ENCODE measurements around the gene TOP2A.

Gene TOP2A

DNA sequence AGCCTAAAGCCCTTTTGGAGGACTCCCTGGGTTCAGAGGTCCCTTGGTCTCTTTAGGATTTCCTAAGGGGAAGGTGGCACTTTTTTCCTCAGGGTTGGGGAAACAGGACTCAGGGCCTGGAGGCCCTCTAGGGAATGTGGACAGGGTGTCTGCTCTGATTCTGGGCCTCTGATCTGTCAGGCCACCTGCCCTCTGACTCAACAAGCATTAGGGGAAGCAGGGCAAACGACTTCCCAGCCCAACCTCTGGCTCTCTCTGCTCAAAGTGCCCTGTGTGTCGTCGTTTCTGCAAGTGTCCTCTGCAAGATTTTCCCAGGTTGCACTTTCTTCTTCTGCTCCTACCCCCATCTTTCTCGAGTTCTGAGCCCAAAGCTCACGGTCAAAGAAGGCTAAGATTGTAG, 18.9 kb upstream of the TOP2A start:
- H3K4me2 ChIP-seq (ENCODE audit: insufficient read depth, low read length), result no peak overlapping the region
- no peaks in the 10 kb centered on the region for H3K79me2 ChIP-seq (ENCODE audit: insufficient read depth, low read length)
- H3K9me3 ChIP-seq (ENCODE audit: insufficient read depth, low read length, severe bottlenecking), result no peaks in the 10 kb centered on the region
- no peak overlapping the region for H3K4me3 ChIP-seq (ENCODE audit: low read depth in 1 of 2, low read length in 2 of 2)
- H3K4me1 ChIP-seq (ENCODE audit: insufficient read depth, low read length), result peaks cover 7% of the 10 kb centered on the region
- DNase-seq (no peak), ATAC-seq (ENCODE audit: insufficient read depth, low read depth) (no peak)
- H2AFZ ChIP-seq (ENCODE audit: low read depth, low read length), result no peak overlapping the region
- no peak overlapping the region for H3K27ac ChIP-seq (ENCODE audit: low read length)
- no peaks in the 10 kb centered on the region for H3K27me3 ChIP-seq (ENCODE audit: insufficient read depth, low read length, poor library complexity)
- no peak overlapping the region for H3K9ac ChIP-seq (ENCODE audit: low read depth, low read length)
- no peaks in the 10 kb centered on the region for H4K20me1 ChIP-seq (ENCODE audit: insufficient read depth, low read length)
- TF ChIP-seq, protein P1, sequence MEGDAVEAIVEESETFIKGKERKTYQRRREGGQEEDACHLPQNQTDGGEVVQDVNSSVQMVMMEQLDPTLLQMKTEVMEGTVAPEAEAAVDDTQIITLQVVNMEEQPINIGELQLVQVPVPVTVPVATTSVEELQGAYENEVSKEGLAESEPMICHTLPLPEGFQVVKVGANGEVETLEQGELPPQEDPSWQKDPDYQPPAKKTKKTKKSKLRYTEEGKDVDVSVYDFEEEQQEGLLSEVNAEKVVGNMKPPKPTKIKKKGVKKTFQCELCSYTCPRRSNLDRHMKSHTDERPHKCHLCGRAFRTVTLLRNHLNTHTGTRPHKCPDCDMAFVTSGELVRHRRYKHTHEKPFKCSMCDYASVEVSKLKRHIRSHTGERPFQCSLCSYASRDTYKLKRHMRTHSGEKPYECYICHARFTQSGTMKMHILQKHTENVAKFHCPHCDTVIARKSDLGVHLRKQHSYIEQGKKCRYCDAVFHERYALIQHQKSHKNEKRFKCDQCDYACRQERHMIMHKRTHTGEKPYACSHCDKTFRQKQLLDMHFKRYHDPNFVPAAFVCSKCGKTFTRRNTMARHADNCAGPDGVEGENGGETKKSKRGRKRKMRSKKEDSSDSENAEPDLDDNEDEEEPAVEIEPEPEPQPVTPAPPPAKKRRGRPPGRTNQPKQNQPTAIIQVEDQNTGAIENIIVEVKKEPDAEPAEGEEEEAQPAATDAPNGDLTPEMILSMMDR (IDR thresholded peaks at IDR 0.05; ENCODE audit: borderline replicate concordance, extremely low read depth, low read length, poor library complexity, severe bottlenecking), result no peak
- TF ChIP-seq EZH2 (IDR thresholded peaks at IDR 0.05; ENCODE audit: borderline replicate concordance, low read depth, low read length, severe bottlenecking), result no peak
- H3K36me3 ChIP-seq (ENCODE audit: insufficient read depth, low read length), result no peaks in the 10 kb centered on the region

DNA sequence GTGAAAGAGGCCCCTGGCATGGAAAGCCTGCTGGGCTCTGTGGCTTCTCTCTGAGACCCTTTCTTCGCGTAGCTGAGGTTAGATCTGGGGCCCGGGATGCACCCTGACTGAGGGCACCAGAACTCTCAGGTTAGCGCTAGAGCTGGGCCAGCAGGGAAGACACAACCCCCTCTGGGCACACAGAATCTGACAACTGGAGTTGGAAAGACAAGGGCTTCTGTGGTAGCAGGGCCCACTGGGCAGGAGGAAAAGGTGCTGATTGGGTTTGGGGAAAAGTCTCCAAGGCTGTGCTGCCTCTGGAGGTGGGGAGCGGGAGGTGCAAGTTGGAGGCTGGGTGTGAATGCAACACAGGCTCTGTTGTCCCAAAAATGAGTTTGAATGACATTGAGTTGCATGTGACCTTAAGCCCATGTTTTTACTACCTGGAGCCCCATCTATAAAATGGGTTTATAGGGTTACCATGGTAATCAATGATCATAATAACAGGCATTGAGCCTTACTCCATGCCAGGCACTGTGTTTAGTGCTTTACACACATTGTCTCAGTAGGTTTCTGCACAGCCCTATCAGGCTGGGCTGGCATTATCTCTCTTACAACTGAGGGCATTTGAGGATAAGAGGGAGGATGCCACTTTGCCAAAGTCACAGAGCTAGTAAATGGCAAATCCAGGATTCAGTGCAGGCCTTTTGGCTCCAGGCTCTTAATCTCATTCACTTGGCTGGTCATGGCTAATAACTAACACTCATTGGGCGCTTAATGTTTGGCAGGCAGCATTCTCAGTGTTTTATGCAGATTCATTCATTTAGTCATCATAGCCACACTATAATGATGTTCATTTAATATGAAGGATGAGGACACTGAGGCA, 16.1 kb upstream of the TOP2A start:
- Histone ChIP-seq H3K4me1 (ENCODE audit: insufficient read depth, low read length) (peaks cover 7% of the 10 kb centered on the region), H3K27me3 (ENCODE audit: insufficient read depth, low read length, poor library complexity) (no peaks in the 10 kb centered on the region), H4K20me1 (ENCODE audit: insufficient read depth, low read length) (no peaks in the 10 kb centered on the region), H3K4me2 (ENCODE audit: insufficient read depth, low read length) (no peak overlapping the region), H3K9ac (ENCODE audit: low read depth, low read length) (no peak overlapping the region), H3K4me3 (ENCODE audit: low read depth in 1 of 2, low read length in 2 of 2) (no peak overlapping the region), H2AFZ (ENCODE audit: low read depth, low read length) (no peak overlapping the region), H3K27ac (ENCODE audit: low read length) (no peak overlapping the region), H3K36me3 (ENCODE audit: insufficient read depth, low read length) (no peaks in the 10 kb centered on the region), H3K9me3 (ENCODE audit: insufficient read depth, low read length, severe bottlenecking) (no peaks in the 10 kb centered on the region), H3K79me2 (ENCODE audit: insufficient read depth, low read length) (no peaks in the 10 kb centered on the region)
- ATAC-seq (ENCODE audit: insufficient read depth, low read depth) (peak; percentile 83), DNase-seq (peak; percentile 51)
- no peak for TF ChIP-seq EZH2 (IDR thresholded peaks at IDR 0.05; ENCODE audit: borderline replicate concordance, low read depth, low read length, severe bottlenecking)
- TF ChIP-seq, protein P1 (IDR thresholded peaks at IDR 0.05; ENCODE audit: borderline replicate concordance, extremely low read depth, low read length, poor library complexity, severe bottlenecking), result peak; percentile 70

DNA sequence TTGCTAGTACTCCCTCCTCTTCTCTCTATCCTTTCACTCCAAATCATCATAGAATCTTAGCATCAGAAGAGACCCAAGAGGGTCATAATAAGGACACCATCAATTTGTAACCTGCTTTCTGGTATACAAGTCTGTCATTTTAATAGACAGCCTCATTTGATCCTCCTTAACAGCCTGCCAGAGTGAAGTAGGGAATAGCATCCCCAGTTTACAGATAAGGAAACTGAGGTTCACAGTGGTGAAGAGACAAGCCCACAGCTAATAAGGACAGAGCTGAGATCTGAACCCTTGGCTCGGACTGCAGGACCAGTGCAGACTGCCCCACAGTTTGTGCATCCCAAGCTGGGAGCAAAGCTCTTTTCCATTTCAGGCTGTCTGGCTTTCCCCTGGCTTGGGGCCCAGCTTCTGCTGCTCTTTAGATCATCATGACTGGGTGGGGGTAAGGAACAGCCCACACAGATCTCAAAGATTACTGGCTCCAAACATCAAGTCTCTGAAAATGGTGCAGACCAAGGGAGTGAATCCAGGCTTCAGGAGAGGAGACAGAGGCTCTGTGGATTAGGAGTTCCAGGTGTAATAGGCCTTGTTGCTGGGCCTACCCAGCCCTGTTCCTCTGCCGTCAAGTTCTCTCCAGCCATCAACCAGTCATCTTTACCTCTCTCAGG, 15.3 kb upstream of the TOP2A start:
- Histone ChIP-seq H3K79me2 (ENCODE audit: insufficient read depth, low read length) (no peaks in the 10 kb centered on the region), H3K4me3 (ENCODE audit: low read depth in 1 of 2, low read length in 2 of 2) (no peak overlapping the region), H3K4me2 (ENCODE audit: insufficient read depth, low read length) (no peak overlapping the region), H4K20me1 (ENCODE audit: insufficient read depth, low read length) (no peaks in the 10 kb centered on the region), H3K9ac (ENCODE audit: low read depth, low read length) (no peak overlapping the region), H3K27ac (ENCODE audit: low read length) (no peak overlapping the region), H3K27me3 (ENCODE audit: insufficient read depth, low read length, poor library complexity) (no peaks in the 10 kb centered on the region), H3K9me3 (ENCODE audit: insufficient read depth, low read length, severe bottlenecking) (no peaks in the 10 kb centered on the region), H2AFZ (ENCODE audit: low read depth, low read length) (no peak overlapping the region), H3K4me1 (ENCODE audit: insufficient read depth, low read length) (peaks cover 7% of the 10 kb centered on the region), H3K36me3 (ENCODE audit: insufficient read depth, low read length) (no peaks in the 10 kb centered on the region)
- no peak for TF ChIP-seq EZH2 (IDR thresholded peaks at IDR 0.05; ENCODE audit: borderline replicate concordance, low read depth, low read length, severe bottlenecking)
- TF ChIP-seq, protein P1 (IDR thresholded peaks at IDR 0.05; ENCODE audit: borderline replicate concordance, extremely low read depth, low read length, poor library complexity, severe bottlenecking), result no peak
- DNase-seq (no peak), ATAC-seq (ENCODE audit: insufficient read depth, low read depth) (no peak)

All from DND-41 (cell line).